HG03060 (cell line): ENCODE results near the gene MOGAT3.

Experiments used
- ATAC-seq: cut with Tn5 transposase; IDR thresholded peaks from one replicate; pipeline ENCODE4 v1.9.1; 2021; ENCODE audit warnings: low read depth, moderate number of reproducible peaks; ENCODE audit not compliant: unreplicated experiment

The MOGAT3 gene

GRCh38 chr7:101173752-101174244 is 27.0 kb downstream of the MOGAT3 start:
- no peak for ATAC-seq

- no peak for ATAC-seq
These were observed 27.7 kb downstream of the MOGAT3 start for GRCh38 chr7:101172854-101173751.

GRCh38 chr7:101172005-101172853 is 28.6 kb downstream of the MOGAT3 start:
- ATAC-seq, result no peak

- no peak for ATAC-seq
These were observed 29.4 kb downstream of the MOGAT3 start for GRCh38 chr7:101171442-101171837.

- no peak for ATAC-seq
These were observed 30.0 kb downstream of the MOGAT3 start for GRCh38 chr7:101170617-101171441.

GRCh38 chr7:101169838-101170551 is 30.8 kb downstream of the MOGAT3 start:
- ATAC-seq, result no peak

GRCh38 chr7:101169110-101169837 is 31.6 kb downstream of the MOGAT3 start:
- ATAC-seq, result no peak

- ATAC-seq, result no peak
These were observed 32.3 kb downstream of the MOGAT3 start for GRCh38 chr7:101168412-101169049.

- ATAC-seq, result no peak
These were observed 33.0 kb downstream of the MOGAT3 start for GRCh38 chr7:101167645-101168411.

GRCh38 chr7:101166909-101167644 is 33.8 kb downstream of the MOGAT3 start:
- no peak for ATAC-seq

- no peak for ATAC-seq
These were observed 34.3 kb downstream of the MOGAT3 start for GRCh38 chr7:101166648-101166908.

- ATAC-seq, result no peak
These were observed 34.7 kb downstream of the MOGAT3 start for GRCh38 chr7:101165958-101166647.

GRCh38 chr7:101165075-101165957 is 35.5 kb downstream of the MOGAT3 start, which contains the start of gene VGF:
Gene VGF (minus strand): TSS chr7:101165569. CDS start chr7:101164843, 726 bp downstream.
- peak; percentile 47 for ATAC-seq

GRCh38 chr7:101164071-101164840 is 36.6 kb downstream of the MOGAT3 start:
- ATAC-seq, result no peak
